ENCODE results near the gene USF2. TPM values are rescaled to one million over a fixed set of nuclear protein-coding genes. Genes with fewer than 3 reads are reported as not detected.

The USF2 gene
- total RNA-seq, 4 donors from 2014 or later, result 118 to 169 (median 143) TPM

DNA sequence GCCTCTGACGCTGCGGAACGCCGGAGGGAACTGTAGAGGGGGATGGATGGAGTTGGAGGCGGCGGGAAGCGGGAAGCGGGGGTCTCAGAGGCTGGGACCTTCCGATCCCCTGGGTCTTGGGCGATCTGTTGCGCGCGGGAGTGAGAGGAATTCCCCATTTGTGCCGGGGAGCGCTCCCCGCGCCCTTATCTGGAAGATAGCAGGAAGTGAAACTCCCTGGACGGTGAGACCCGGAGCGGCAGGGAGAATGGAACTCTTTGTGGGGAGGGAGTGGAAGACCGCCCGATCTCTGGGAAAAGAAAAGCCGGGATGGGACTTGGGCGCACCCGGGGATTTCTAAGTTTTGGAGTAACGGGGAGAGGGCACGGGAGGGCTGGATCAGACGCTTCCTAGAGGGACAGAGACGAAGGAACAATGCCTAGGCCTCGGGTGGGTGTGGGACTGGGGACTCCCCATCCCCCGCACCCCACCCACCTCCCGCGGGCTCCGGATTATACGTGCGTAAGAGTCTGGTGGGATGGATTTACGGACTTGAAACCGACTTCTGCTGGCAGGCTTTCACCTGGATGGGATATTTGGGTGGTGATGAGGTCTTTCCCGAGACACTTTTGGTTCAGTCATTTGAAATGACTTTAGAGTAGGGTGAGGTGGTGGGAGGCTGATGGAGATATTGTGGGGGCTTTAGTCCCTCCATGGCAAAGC is 19.5 kb upstream of the USF2 start:
- Histone ChIP-seq H3K9me3 (no peaks in the 10 kb centered on the region), H3K36me3 (no peaks in the 10 kb centered on the region), H3K27ac (peak overlapping the region; percentile 24 to 76 (median 72)), H3K4me3 (peak overlapping the region; percentile 39 to 57 (median 50)), H3K27me3 (peaks cover 37 to 53% (median 43%) of the 10 kb centered on the region in 3 donors), H3K4me1 (no peaks in the 10 kb centered on the region)
- ATAC-seq (no peak), DNase-seq (no peak)
- TF ChIP-seq, protein P1, sequence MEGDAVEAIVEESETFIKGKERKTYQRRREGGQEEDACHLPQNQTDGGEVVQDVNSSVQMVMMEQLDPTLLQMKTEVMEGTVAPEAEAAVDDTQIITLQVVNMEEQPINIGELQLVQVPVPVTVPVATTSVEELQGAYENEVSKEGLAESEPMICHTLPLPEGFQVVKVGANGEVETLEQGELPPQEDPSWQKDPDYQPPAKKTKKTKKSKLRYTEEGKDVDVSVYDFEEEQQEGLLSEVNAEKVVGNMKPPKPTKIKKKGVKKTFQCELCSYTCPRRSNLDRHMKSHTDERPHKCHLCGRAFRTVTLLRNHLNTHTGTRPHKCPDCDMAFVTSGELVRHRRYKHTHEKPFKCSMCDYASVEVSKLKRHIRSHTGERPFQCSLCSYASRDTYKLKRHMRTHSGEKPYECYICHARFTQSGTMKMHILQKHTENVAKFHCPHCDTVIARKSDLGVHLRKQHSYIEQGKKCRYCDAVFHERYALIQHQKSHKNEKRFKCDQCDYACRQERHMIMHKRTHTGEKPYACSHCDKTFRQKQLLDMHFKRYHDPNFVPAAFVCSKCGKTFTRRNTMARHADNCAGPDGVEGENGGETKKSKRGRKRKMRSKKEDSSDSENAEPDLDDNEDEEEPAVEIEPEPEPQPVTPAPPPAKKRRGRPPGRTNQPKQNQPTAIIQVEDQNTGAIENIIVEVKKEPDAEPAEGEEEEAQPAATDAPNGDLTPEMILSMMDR (IDR thresholded peaks at IDR 0.05 in 4 of 5, conservative IDR thresholded peaks at IDR 0.05 in 1 of 5), result no peak
- TF ChIP-seq POLR2A (IDR thresholded peaks at IDR 0.05), result no peak
- in situ Hi-C loops (cut with MboI; ENCODE audit: low sequenced_read_pairs in 4 of 4), result no loop called here
- intact Hi-C loops (cut with DNase I; ENCODE audit: low total_unique reads), result no loop called here

DNA sequence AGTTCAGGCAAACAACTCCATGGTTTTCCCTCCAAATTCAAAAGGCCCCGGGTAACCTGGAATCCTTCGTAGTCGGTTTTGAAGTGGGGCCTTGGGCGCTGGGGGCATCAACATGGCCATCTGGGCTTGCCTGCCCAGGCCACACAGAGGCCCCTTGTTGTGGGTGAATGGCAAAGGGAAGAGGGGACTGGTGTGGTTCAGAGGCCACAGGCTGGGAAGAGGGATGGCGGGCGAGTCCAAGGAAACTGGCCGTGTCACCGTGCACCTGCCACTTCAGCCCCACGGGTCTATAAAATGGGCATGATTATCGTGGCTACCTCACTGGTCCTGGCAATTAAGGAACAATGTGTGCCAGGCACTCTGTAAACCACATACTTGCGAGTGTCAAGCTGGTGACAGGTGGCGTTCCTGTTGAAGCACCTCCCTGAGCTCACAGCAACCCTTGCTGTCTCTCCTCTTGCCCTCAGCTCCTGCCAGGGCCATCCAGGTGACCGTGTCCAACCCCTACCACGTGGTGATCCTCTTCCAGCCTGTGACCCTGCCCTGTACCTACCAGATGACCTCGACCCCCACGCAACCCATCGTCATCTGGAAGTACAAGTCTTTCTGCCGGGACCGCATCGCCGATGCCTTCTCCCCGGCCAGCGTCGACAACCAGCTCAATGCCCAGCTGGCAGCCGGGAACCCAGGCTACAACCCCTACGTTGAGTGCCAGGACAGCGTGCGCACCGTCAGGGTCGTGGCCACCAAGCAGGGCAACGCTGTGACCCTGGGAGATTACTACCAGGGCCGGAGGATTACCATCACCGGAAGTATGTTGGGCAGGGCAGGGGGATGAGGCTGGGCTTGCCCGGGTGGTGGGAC is 18.7 kb upstream of the USF2 start:
- in situ Hi-C loops (cut with MboI; ENCODE audit: low sequenced_read_pairs in 4 of 4) (loop anchor here in 1 of 4 donors (25.0 kb wide), 1 partner anchor 263 kb away; no protein-coding TSS in a partner anchor), intact Hi-C loops (cut with DNase I; ENCODE audit: low total_unique reads) (no loop called here)
- DNase-seq (no peak), ATAC-seq (no peak)
- peaks cover 0 to 3% of the 10 kb centered on the region in 2 donors for H3K4me1 ChIP-seq
- H3K27ac ChIP-seq, result peak overlapping the region in 3 of 4 donors; percentile 71 to 76 (median 72)
- no peak for TF ChIP-seq POLR2A (IDR thresholded peaks at IDR 0.05)
- TF ChIP-seq, protein P1 (IDR thresholded peaks at IDR 0.05 in 4 of 5, conservative IDR thresholded peaks at IDR 0.05 in 1 of 5), result no peak
- peaks cover 37 to 53% (median 50%) of the 10 kb centered on the region in 3 donors for H3K27me3 ChIP-seq
- no peaks in the 10 kb centered on the region for H3K36me3 ChIP-seq
- H3K4me3 ChIP-seq, result peak overlapping the region in 3 of 4 donors; percentile 39 to 57 (median 48)
- no peaks in the 10 kb centered on the region for H3K9me3 ChIP-seq

DNA sequence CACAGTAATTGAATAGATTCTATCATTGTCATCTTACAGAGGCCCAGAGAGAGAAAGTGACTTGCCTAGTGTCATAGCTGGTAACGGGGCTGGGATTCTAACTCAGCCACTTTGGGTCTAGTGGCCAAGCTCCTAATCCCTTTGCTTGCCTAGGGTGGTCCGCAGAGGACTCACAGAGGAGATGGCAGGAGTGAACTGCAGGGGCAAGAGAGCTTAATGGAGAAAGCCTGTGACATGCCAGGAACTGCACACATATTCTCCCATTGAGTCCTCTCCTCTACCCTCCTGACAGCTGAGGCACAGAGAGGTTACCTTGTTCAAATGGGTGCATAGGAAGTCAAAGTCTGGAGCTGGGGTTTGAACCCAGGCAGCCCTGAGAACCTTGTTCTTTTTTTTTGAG is 17.3 kb upstream of the USF2 start:
- Histone ChIP-seq H3K4me1 (peaks cover 0 to 4% of the 10 kb centered on the region in 2 donors), H3K27ac (no peak overlapping the region), H3K4me3 (no peak overlapping the region), H3K27me3 (peaks cover 36 to 55% (median 51%) of the 10 kb centered on the region in 3 donors), H3K9me3 (no peaks in the 10 kb centered on the region), H3K36me3 (no peaks in the 10 kb centered on the region)
- TF ChIP-seq POLR2A (IDR thresholded peaks at IDR 0.05), result no peak
- TF ChIP-seq, protein P1 (IDR thresholded peaks at IDR 0.05 in 4 of 5, conservative IDR thresholded peaks at IDR 0.05 in 1 of 5), result no peak
- DNase-seq (no peak), ATAC-seq (no peak)
- intact Hi-C loops (cut with DNase I; ENCODE audit: low total_unique reads), result no loop called here
- in situ Hi-C loops (cut with MboI; ENCODE audit: low sequenced_read_pairs in 4 of 4), result loop anchor here in 1 of 4 donors (25.0 kb wide), 1 partner anchor 264 kb away; no protein-coding TSS in a partner anchor

DNA sequence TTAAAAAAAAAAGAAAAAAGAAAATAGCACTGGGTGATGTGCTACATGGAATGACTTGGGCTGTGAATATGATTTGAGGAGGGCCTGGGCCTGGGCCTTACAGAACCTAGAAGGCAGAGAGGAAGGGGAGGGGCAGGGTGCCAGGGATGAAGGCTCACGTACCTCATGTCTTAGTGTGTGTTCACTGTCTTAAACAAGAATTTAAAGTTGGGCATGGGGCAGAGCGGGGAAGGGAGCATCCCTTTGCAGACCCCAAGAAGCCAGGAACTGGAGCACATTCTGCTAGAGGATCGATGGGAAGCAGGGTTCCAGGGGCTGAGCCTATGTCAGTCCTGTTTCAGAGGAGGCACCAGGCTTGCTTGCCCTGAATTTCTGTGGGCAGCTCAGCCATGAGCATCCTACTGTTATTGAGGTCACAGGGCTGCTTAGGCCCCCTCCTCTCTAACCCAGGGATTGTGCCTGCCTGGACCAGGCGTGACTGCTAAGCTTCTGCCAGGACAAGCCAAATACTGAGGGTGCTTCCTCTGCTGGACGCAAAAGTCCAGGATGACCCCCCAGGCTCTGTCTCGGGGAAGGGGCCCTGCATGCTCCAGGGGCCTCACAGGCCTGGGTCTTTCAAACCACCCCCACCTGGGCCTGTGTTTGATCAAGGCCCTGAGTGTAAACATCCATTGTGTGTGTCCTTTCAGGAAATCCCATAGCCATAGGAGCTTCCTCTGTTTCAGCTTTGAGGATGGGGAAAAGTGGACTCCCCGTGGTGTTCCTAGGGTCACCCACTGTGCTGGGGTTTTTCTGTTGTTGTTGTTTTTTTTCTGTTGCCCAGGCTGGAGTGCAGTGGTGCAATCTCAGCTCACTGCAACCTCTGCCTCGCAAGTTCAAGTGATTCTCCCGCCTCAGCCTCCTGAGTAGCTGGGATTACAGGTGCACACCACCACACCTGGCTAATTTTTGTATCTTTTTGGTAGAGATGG is 15.2 kb upstream of the USF2 start:
- Histone ChIP-seq H3K4me1 (peaks cover 0 to 4% of the 10 kb centered on the region in 2 donors), H3K36me3 (no peaks in the 10 kb centered on the region), H3K27me3 (peaks cover 30 to 35% (median 33%) of the 10 kb centered on the region in 3 donors), H3K9me3 (no peaks in the 10 kb centered on the region), H3K27ac (peak overlapping the region in 3 of 4 donors; percentile 36 to 63 (median 53)), H3K4me3 (no peak overlapping the region)
- TF ChIP-seq, protein P1 (IDR thresholded peaks at IDR 0.05 in 4 of 5, conservative IDR thresholded peaks at IDR 0.05 in 1 of 5), result no peak
- no peak for TF ChIP-seq POLR2A (IDR thresholded peaks at IDR 0.05)
- ATAC-seq (no peak), DNase-seq (no peak)
- intact Hi-C loops (cut with DNase I; ENCODE audit: low total_unique reads), result no loop called here
- in situ Hi-C loops (cut with MboI; ENCODE audit: low sequenced_read_pairs in 4 of 4), result loop anchor here in 1 of 4 donors (25.0 kb wide), 1 partner anchor 266 kb away; no protein-coding TSS in a partner anchor

All from gastrocnemius medialis (tissue), 4 donors.